ENCODE results near the gene TRPC5OS.

The TRPC5OS gene

GRCh38 chrX:111914398-111915090 is 38.6 kb downstream of the TRPC5OS start:
- DNase-seq, result no peak

- no peak for DNase-seq
Observed at GRCh38 chrX:111917591-111917990, 41.6 kb downstream of the TRPC5OS start.

GRCh38 chrX:111928456-111928855 is 52.5 kb downstream of the TRPC5OS start:
- DNase-seq, result no peak
